K562 (cell line): ENCODE measurements around the gene CD82. TPM values are rescaled to one million over a fixed set of nuclear protein-coding genes. Genes with fewer than 3 reads are reported as not detected.

Experiments used
- CBFA2T2 ChIP-seq: fragments of 450-650 bp; conservative IDR thresholded peaks from 2 replicates; pipeline ENCODE4 v1.6.1; 2017; ENCODE audit warnings: mild to moderate bottlenecking
- CTCFL ChIP-seq: IDR thresholded peaks from 2 replicates; pipeline ENCODE4 v1.6.1; 2011; ENCODE audit warnings: borderline replicate concordance, low read depth, mild to moderate bottlenecking, moderate library complexity, low read length; ENCODE audit not compliant: insufficient read depth, poor library complexity, severe bottlenecking
- HNRNPH1 ChIP-seq: fragments of 200-400 bp; formaldehyde crosslinking; optimal IDR thresholded peaks from 2 replicates; pipeline ENCODE3; 2017; ENCODE audit warnings: low read depth, mild to moderate bottlenecking, low read length, moderate library complexity
- IRF2 ChIP-seq: sonication (generic); formaldehyde crosslinking; IDR thresholded peaks from 2 replicates; pipeline ENCODE4 v1.8.1; 2022; ENCODE audit warnings: mild to moderate bottlenecking, missing genetic modification reagents
- MECOM ChIP-seq: fragments of 250-450 bp; sonication (Bioruptor Pico); IDR thresholded peaks from 2 replicates; pipeline ENCODE4 v1.8.0; 2022; ENCODE audit warnings: inconsistent platforms
- MXD1 ChIP-seq: fragments of 250-450 bp; sonication (Bioruptor Pico); IDR thresholded peaks from 2 replicates; pipeline ENCODE4 v1.8.0; 2021; ENCODE audit warnings: borderline replicate concordance, mild to moderate bottlenecking, moderate library complexity; ENCODE audit not compliant: poor library complexity, severe bottlenecking
- PTBP1 ChIP-seq: fragments of 200-400 bp; formaldehyde crosslinking; IDR thresholded peaks from 2 replicates; pipeline ENCODE4 v1.6.1; 2017; ENCODE audit warnings: low read depth, low read length
- RBM22 ChIP-seq: fragments of 200-400 bp; formaldehyde crosslinking; IDR thresholded peaks from 2 replicates; pipeline ENCODE4 v1.6.1; 2018; ENCODE audit warnings: low read length, low read depth; ENCODE audit not compliant: poor library complexity, severe bottlenecking
- RNF2 ChIP-seq: sonication (generic); IDR thresholded peaks from 2 replicates; pipeline ENCODE4 v1.6.1; 2016
- TEAD4 ChIP-seq, 2 experiments: sonication (generic) in 1 of 2; formaldehyde crosslinking in 1 of 2; IDR thresholded peaks; 2 replicates each; pipeline versions ENCODE4 v1.6.1 to v1.8.0; 2012 to 2022; ENCODE audit warnings: borderline replicate concordance in 1 of 2, inconsistent platforms in 1 of 2, low read length in 1 of 2, mild to moderate bottlenecking in 1 of 2, missing genetic modification reagents in 1 of 2
- ZFX ChIP-seq: sonication (generic); formaldehyde crosslinking; IDR thresholded peaks from 2 replicates; pipeline ENCODE4 v1.8.0; 2022; ENCODE audit warnings: mild to moderate bottlenecking, missing genetic modification reagents, moderate library complexity
- ZNF143 ChIP-seq: sonication (generic); formaldehyde crosslinking; IDR thresholded peaks from 2 replicates; pipeline ENCODE4 v1.9.0; 2022; ENCODE audit warnings: mild to moderate bottlenecking, missing genetic modification reagents
- ZNF431 ChIP-seq: sonication (generic); formaldehyde crosslinking; IDR thresholded peaks from 2 replicates; pipeline ENCODE4 v1.8.0; 2022; ENCODE audit warnings: mild to moderate bottlenecking, missing genetic modification reagents
- ZNF445 ChIP-seq: fragments of 250-450 bp; sonication (Bioruptor Pico); IDR thresholded peaks from 2 replicates; pipeline ENCODE4 v1.4.0; 2020; ENCODE audit warnings: low read depth, mild to moderate bottlenecking, moderate library complexity
- ZNF75A ChIP-seq: fragments of 450-650 bp; formaldehyde crosslinking; IDR thresholded peaks from 2 replicates; pipeline ENCODE4 v1.4.0; 2020; ENCODE audit warnings: mild to moderate bottlenecking
- polyA plus RNA-seq, 8 experiments: library from polyadenylated mRNA; depleted of rRNA in 4 of 8; stranded (reverse) in 5 of 8; unstranded in 3 of 8; fragments of >200 nt; fragmentation: Nextera tagmentation in 2 of 8; fragmentation: Illumina TruSeq in 1 of 8; extraction: Ambion mirVana in 2 of 8; extraction: Trizol in 1 of 8; gene quantifications; 2 replicates each; pipeline versions ENCODE4 v1.2.1 to v1.2.3, GENCODE V29; 2011 to 2014; ENCODE audit warnings: inconsistent platforms in 1 of 8, missing spikeins in 1 of 8
- total RNA-seq, 7 experiments: library from RNA; depleted of rRNA in 6 of 7; stranded (reverse); fragments of >200 nt in 6 of 7; fragmentation: Illumina TruSeq in 2 of 7; extraction: Trizol in 2 of 7; gene quantifications; 2 replicates each; pipeline versions ENCODE4 v1.2.1 to v1.2.3, GENCODE V29; 2011 to 2021; ENCODE audit warnings: low replicate concordance in 1 of 7
- TF ChIP-seq, protein P1 (sequence below): sonication (generic); formaldehyde crosslinking; IDR thresholded peaks from 2 replicates; pipeline ENCODE4 v1.8.1; 2023; ENCODE audit warnings: missing genetic modification reagents, mild to moderate bottlenecking, borderline replicate concordance
- TF ChIP-seq, protein P2 (sequence below): fragments of 450-650 bp; formaldehyde crosslinking; conservative IDR thresholded peaks from 2 replicates; pipeline ENCODE4 v1.4.0; 2022; ENCODE audit warnings: mild to moderate bottlenecking, missing genetic modification characterization

CD82 gene
- total and polyA plus RNA-seq, 9 of the 15 experiments (the other 6 are each of a cell fraction or from before 2014, with no cell fraction given) = 0.27 to 9.4 (median 3.0) TPM

- TF ChIP-seq, protein P1, sequence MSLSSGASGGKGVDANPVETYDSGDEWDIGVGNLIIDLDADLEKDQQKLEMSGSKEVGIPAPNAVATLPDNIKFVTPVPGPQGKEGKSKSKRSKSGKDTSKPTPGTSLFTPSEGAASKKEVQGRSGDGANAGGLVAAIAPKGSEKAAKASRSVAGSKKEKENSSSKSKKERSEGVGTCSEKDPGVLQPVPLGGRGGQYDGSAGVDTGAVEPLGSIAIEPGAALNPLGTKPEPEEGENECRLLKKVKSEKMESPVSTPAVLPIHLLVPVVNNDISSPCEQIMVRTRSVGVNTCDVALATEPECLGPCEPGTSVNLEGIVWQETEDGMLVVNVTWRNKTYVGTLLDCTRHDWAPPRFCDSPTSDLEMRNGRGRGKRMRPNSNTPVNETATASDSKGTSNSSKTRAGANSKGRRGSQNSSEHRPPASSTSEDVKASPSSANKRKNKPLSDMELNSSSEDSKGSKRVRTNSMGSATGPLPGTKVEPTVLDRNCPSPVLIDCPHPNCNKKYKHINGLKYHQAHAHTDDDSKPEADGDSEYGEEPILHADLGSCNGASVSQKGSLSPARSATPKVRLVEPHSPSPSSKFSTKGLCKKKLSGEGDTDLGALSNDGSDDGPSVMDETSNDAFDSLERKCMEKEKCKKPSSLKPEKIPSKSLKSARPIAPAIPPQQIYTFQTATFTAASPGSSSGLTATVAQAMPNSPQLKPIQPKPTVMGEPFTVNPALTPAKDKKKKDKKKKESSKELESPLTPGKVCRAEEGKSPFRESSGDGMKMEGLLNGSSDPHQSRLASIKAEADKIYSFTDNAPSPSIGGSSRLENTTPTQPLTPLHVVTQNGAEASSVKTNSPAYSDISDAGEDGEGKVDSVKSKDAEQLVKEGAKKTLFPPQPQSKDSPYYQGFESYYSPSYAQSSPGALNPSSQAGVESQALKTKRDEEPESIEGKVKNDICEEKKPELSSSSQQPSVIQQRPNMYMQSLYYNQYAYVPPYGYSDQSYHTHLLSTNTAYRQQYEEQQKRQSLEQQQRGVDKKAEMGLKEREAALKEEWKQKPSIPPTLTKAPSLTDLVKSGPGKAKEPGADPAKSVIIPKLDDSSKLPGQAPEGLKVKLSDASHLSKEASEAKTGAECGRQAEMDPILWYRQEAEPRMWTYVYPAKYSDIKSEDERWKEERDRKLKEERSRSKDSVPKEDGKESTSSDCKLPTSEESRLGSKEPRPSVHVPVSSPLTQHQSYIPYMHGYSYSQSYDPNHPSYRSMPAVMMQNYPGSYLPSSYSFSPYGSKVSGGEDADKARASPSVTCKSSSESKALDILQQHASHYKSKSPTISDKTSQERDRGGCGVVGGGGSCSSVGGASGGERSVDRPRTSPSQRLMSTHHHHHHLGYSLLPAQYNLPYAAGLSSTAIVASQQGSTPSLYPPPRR = no peak
- TF ChIP-seq MECOM (CRISPR knock-in tag) (no peak), IRF2 (CRISPR knock-in tag) (no peak), MXD1 (CRISPR knock-in tag) (no peak), CTCFL (no peak), ZNF143 (CRISPR knock-in tag) (no peak), ZNF75A (no peak), RBM22 (no peak), ZNF445 (CRISPR knock-in tag) (no peak), ZNF431 (CRISPR knock-in tag) (0 out of 2 replicates have a peak, but pooled peaks have one; percentile 27), ZFX (CRISPR knock-in tag) (peak; percentile 79), PTBP1 (no peak), RNF2 (no peak), CBFA2T2 (no peak), TEAD4 (IDR thresholded peaks at IDR 0.05; ENCODE audit: low read length) (no peak), TEAD4 (CRISPR knock-in tag; IDR thresholded peaks at IDR 0.05; ENCODE audit: borderline replicate concordance) (no peak), HNRNPH1 (no peak)
- TF ChIP-seq, protein P2, sequence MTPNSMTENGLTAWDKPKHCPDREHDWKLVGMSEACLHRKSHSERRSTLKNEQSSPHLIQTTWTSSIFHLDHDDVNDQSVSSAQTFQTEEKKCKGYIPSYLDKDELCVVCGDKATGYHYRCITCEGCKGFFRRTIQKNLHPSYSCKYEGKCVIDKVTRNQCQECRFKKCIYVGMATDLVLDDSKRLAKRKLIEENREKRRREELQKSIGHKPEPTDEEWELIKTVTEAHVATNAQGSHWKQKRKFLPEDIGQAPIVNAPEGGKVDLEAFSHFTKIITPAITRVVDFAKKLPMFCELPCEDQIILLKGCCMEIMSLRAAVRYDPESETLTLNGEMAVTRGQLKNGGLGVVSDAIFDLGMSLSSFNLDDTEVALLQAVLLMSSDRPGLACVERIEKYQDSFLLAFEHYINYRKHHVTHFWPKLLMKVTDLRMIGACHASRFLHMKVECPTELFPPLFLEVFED = no peak
Measured at GRCh38 chr11:44564670-44565210, 723 bp upstream of the CD82 start (continued).
